Suprapubic skin (tissue), 4 donors: ENCODE measurements around the gene FOXL2. TPM values are rescaled to one million over a fixed set of nuclear protein-coding genes. Genes with fewer than 3 reads are reported as not detected.

ENCODE experiments used
- DNase-seq, 2 donors: peaks; one replicate each; pipeline ENCODE4 v3.0.0-alpha.2; 2019; ENCODE audit warnings: low spot score in 2 of 2
- H3K27ac ChIP-seq: fragments of 200-600 bp; sonication (generic); one replicate; pipeline ENCODE4 v1.5.1; 2019
- H3K27me3 ChIP-seq: fragments of 200-600 bp; sonication (generic); one replicate; pipeline ENCODE4 v1.5.1; 2019
- H3K36me3 ChIP-seq: fragments of 200-600 bp; sonication (generic); one replicate; pipeline ENCODE4 v1.5.1; 2019
- H3K4me1 ChIP-seq: fragments of 200-600 bp; sonication (generic); one replicate; pipeline ENCODE4 v1.5.1; 2019
- H3K4me3 ChIP-seq: fragments of 200-600 bp; sonication (generic); one replicate; pipeline ENCODE4 v1.5.1; 2019; ENCODE audit warnings: mild to moderate bottlenecking
- H3K9me3 ChIP-seq: fragments of 200-600 bp; sonication (generic); one replicate; pipeline ENCODE4 v1.5.1; 2019
- EP300 ChIP-seq: sonication (generic); formaldehyde crosslinking; IDR thresholded peaks from one replicate; pipeline ENCODE4 v1.6.1; 2017; ENCODE audit warnings: antibody characterized with exemption
- POLR2A ChIP-seq, 2 donors: fragments of 450-650 bp; IDR thresholded peaks; one replicate each; pipeline ENCODE4 v1.6.1; 2017; ENCODE audit warnings: antibody characterized with exemption in 2 of 2, mild to moderate bottlenecking in 2 of 2, moderate library complexity in 2 of 2
- POLR2AphosphoS5 ChIP-seq, 3 donors: sonication (generic); formaldehyde crosslinking; IDR thresholded peaks; one replicate each; pipeline ENCODE4 v1.6.1; 2017; ENCODE audit warnings: antibody characterized with exemption in 3 of 3
- WGBS: methylation state at CpG from one replicate; pipeline ENCODE4 v1.1.5; 2018; 5-methylcytosine and 5-hydroxymethylcytosine counted together
- total RNA-seq, 4 donors: library from RNA; depleted of rRNA; stranded (reverse); fragments of >200 nt; gene quantifications; one replicate each; pipeline ENCODE4 v1.1.0, GENCODE V29; 2016
- TF ChIP-seq, protein P1 (sequence below), 2 donors: fragments of 200-600 bp in 1 of 2; fragments of 450-650 bp in 1 of 2; sonication (generic) in 1 of 2; IDR thresholded peaks; one replicate each; pipeline ENCODE4 v1.5.1; 2016 to 2019; ENCODE audit warnings: antibody characterized with exemption in 2 of 2, mild to moderate bottlenecking in 1 of 2, moderate library complexity in 1 of 2

The FOXL2 gene
- under 1 TPM in 1 of 4 donors, not detected in 3; 0.30 TPM for total RNA-seq

GRCh38 chr3:138946663-138947494, at the start of gene FOXL2, which contains the start of gene FOXL2NB:
Gene FOXL2, minus strand, starts transcription at chr3:138947137. Its CDS starts 415 bp downstream, at chr3:138946722.
Gene FOXL2NB, plus strand, starts transcription at chr3:138947217. Its CDS starts 148 bp downstream, at chr3:138947365.
- Histone ChIP-seq H3K4me3 (peak within 1 kb of the TSS; percentile 53), H3K9me3 (no peaks in the 10 kb centered on the region), H3K27ac (no peak within 1 kb of the TSS), H3K27me3 (peaks cover 100% of the 10 kb centered on the region), H3K4me1 (peaks cover 44% of the 10 kb centered on the region), H3K36me3 (no peaks in the 10 kb centered on the region)
- peak in 1 of 2 donors; percentile 76 for DNase-seq
- TF ChIP-seq EP300, result no peak
- TF ChIP-seq, protein P1, sequence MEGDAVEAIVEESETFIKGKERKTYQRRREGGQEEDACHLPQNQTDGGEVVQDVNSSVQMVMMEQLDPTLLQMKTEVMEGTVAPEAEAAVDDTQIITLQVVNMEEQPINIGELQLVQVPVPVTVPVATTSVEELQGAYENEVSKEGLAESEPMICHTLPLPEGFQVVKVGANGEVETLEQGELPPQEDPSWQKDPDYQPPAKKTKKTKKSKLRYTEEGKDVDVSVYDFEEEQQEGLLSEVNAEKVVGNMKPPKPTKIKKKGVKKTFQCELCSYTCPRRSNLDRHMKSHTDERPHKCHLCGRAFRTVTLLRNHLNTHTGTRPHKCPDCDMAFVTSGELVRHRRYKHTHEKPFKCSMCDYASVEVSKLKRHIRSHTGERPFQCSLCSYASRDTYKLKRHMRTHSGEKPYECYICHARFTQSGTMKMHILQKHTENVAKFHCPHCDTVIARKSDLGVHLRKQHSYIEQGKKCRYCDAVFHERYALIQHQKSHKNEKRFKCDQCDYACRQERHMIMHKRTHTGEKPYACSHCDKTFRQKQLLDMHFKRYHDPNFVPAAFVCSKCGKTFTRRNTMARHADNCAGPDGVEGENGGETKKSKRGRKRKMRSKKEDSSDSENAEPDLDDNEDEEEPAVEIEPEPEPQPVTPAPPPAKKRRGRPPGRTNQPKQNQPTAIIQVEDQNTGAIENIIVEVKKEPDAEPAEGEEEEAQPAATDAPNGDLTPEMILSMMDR (IDR thresholded peaks at IDR 0.05), result no peak
- TF ChIP-seq POLR2AphosphoS5 (IDR thresholded peaks at IDR 0.05), result no peak
- TF ChIP-seq POLR2A (IDR thresholded peaks at IDR 0.05), result no peak
- WGBS, result 2% methylated on average over 34 of the region's 78 CpGs

DNA sequence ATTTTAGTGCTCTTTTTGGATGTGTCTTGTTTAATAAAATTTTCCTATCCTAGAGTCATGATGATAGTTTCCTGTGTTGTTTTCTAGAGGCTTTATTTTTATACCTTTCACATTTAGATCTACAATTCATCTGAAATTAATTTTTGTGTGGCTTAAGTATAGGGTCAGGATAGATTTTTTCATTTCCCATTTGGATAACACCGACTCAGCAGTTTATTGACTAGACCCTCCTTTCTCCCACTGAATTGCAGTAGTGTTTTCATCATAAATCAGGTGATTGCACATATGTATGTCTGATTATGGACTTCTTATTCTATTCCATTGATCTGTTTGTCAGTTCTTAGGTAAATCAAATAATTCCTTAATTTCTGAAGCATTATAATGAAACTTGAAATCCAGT, 48.8 kb upstream of the FOXL2 start:
- 85% methylated on average over 1 of the region's 1 CpG for WGBS
- no peak for DNase-seq
- Histone ChIP-seq H3K27me3 (peaks cover 5% of the 10 kb centered on the region), H3K9me3 (no peaks in the 10 kb centered on the region), H3K27ac (no peak overlapping the region), H3K4me3 (no peak overlapping the region), H3K36me3 (no peaks in the 10 kb centered on the region), H3K4me1 (no peaks in the 10 kb centered on the region)
- no peak for TF ChIP-seq EP300
- no peak for TF ChIP-seq POLR2A (IDR thresholded peaks at IDR 0.05)
- TF ChIP-seq, protein P1 (IDR thresholded peaks at IDR 0.05), result no peak
- no peak for TF ChIP-seq POLR2AphosphoS5 (IDR thresholded peaks at IDR 0.05)

- no peaks in the 10 kb centered on the region for H3K9me3 ChIP-seq
- H3K27me3 ChIP-seq, result no peaks in the 10 kb centered on the region
- TF ChIP-seq, protein P1 (IDR thresholded peaks at IDR 0.05), result no peak
- DNase-seq, result no peak
- no peaks in the 10 kb centered on the region for H3K4me1 ChIP-seq
- H3K36me3 ChIP-seq, result no peaks in the 10 kb centered on the region
- no peak overlapping the region for H3K4me3 ChIP-seq
- WGBS, result 91% methylated on average over 2 of the region's 2 CpGs
- H3K27ac ChIP-seq, result no peak overlapping the region
Observed at GRCh38 chr3:138987181-138987580, 40.2 kb upstream of the FOXL2 start.

GRCh38 chr3:138985932-138986331, 39.0 kb upstream of the FOXL2 start:
- no peaks in the 10 kb centered on the region for H3K4me1 ChIP-seq
- DNase-seq, result no peak
- H3K27me3 ChIP-seq, result no peaks in the 10 kb centered on the region
- H3K4me3 ChIP-seq, result no peak overlapping the region
- no peaks in the 10 kb centered on the region for H3K9me3 ChIP-seq
- no peak overlapping the region for H3K27ac ChIP-seq
- H3K36me3 ChIP-seq, result no peaks in the 10 kb centered on the region
- WGBS, result 44% methylated on average over 4 of the region's 4 CpGs
- no peak for TF ChIP-seq POLR2A (IDR thresholded peaks at IDR 0.05)
- no peak for TF ChIP-seq EP300
- TF ChIP-seq POLR2AphosphoS5 (IDR thresholded peaks at IDR 0.05), result no peak
- TF ChIP-seq, protein P1 (IDR thresholded peaks at IDR 0.05), result no peak

DNA sequence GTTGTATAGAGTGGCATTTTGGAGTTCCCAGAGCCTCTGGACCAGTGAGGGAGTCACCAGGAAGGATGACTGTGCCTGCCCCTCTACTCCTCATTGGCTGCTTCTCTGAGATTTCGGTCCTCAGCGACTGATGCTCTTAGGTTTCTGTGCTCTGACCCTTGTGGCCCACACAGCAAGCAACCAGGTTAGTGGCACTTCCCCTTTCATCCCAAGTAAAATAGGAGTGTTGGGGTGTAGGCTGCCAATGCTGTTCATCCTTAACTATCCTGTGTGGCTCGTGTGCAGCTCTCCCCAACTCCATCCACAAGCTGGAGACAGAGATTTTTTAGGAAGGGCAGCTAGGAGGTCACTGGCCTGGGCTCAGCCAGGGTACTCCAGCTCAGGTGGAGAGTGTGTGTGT, 37.9 kb upstream of the FOXL2 start:
- 65% methylated on average over 3 of the region's 3 CpGs for WGBS
- no peak for DNase-seq
- TF ChIP-seq, protein P1 (IDR thresholded peaks at IDR 0.05), result no peak
- no peak for TF ChIP-seq POLR2A (IDR thresholded peaks at IDR 0.05)
- TF ChIP-seq EP300, result no peak
- no peak for TF ChIP-seq POLR2AphosphoS5 (IDR thresholded peaks at IDR 0.05)
- no peak overlapping the region for H3K27ac ChIP-seq
- no peak overlapping the region for H3K4me3 ChIP-seq
- H3K9me3 ChIP-seq, result no peaks in the 10 kb centered on the region
- H3K4me1 ChIP-seq, result no peaks in the 10 kb centered on the region
- H3K36me3 ChIP-seq, result no peaks in the 10 kb centered on the region
- no peaks in the 10 kb centered on the region for H3K27me3 ChIP-seq
